HEK293T (cell line): ENCODE data around the gene CDCA4.

ENCODE experiments used
- CTCF ChIA-PET: fragments of 350-600 bp; formaldehyde crosslinking; extraction: SDS; loops from one replicate; lab custom pipeline; 2021; ENCODE audit warnings: antibody characterized with exemption, inconsistent platforms; lab: Yijun Ruan, JAX
- POLR2A ChIA-PET: fragments of 350-600 bp; formaldehyde crosslinking; extraction: SDS; loops from one replicate; lab custom pipeline; 2020; ENCODE audit warnings: antibody characterized with exemption, inconsistent platforms; lab: Yijun Ruan, JAX
- DNase-seq: peaks from one replicate; pipeline ENCODE4 v3.0.0; 2012; ENCODE audit warnings: mixed read lengths; ENCODE audit errors: extremely low spot score
- ARNT ChIP-seq: fragments of 450-650 bp; IDR thresholded peaks from 2 replicates; pipeline ENCODE4 v1.6.1; 2017; ENCODE audit warnings: mild to moderate bottlenecking
- BHLHE40 ChIP-seq: fragments of 450-650 bp; IDR thresholded peaks from 2 replicates; pipeline ENCODE4 v1.6.1; 2016; ENCODE audit warnings: mild to moderate bottlenecking, moderate library complexity, borderline replicate concordance
- CTBP1 ChIP-seq: fragments of 450-650 bp; IDR thresholded peaks from 2 replicates; pipeline ENCODE4 v1.6.1; 2016; ENCODE audit warnings: borderline replicate concordance
- ELF4 ChIP-seq: fragments of 450-650 bp; IDR thresholded peaks from 2 replicates; pipeline ENCODE4 v1.6.1; 2017; ENCODE audit warnings: antibody characterized with exemption
- FOXA1 ChIP-seq: fragments of 450-650 bp; IDR thresholded peaks from 2 replicates; pipeline ENCODE4 v1.6.1; 2016; ENCODE audit warnings: mild to moderate bottlenecking
- FOXK2 ChIP-seq: fragments of 450-650 bp; IDR thresholded peaks from 2 replicates; pipeline ENCODE4 v1.6.1; 2016; ENCODE audit warnings: mild to moderate bottlenecking
- FOXM1 ChIP-seq: fragments of 450-650 bp; IDR thresholded peaks from 2 replicates; pipeline ENCODE4 v1.6.1; 2017; ENCODE audit warnings: mild to moderate bottlenecking, borderline replicate concordance
- HDGF ChIP-seq: fragments of 450-650 bp; IDR thresholded peaks from 2 replicates; pipeline ENCODE4 v1.6.1; 2017; ENCODE audit warnings: antibody characterized with exemption, borderline replicate concordance
- L3MBTL2 ChIP-seq: fragments of 450-650 bp; conservative IDR thresholded peaks from 2 replicates; pipeline ENCODE4 v1.6.1; 2016; ENCODE audit warnings: mild to moderate bottlenecking
- LEF1 ChIP-seq: fragments of 450-650 bp; IDR thresholded peaks from 2 replicates; pipeline ENCODE4 v1.6.1; 2017; ENCODE audit warnings: mild to moderate bottlenecking, borderline replicate concordance
- NFRKB ChIP-seq: fragments of 450-650 bp; IDR thresholded peaks from 2 replicates; pipeline ENCODE4 v1.6.1; 2016; ENCODE audit warnings: mild to moderate bottlenecking, moderate library complexity
- SP1 ChIP-seq: fragments of 450-650 bp; IDR thresholded peaks from 2 replicates; pipeline ENCODE4 v1.6.1; 2017
- SUZ12 ChIP-seq: fragments of 450-650 bp; IDR thresholded peaks from 2 replicates; pipeline ENCODE4 v1.6.1; 2016; ENCODE audit warnings: mild to moderate bottlenecking
- TARDBP ChIP-seq: fragments of 450-650 bp; IDR thresholded peaks from 2 replicates; pipeline ENCODE4 v1.6.1; 2016
- ZNF384 ChIP-seq: fragments of 450-650 bp; IDR thresholded peaks from 2 replicates; pipeline ENCODE4 v1.6.1; 2016
- TF ChIP-seq, protein P1 (sequence below): fragments of 450-650 bp; IDR thresholded peaks from 2 replicates; pipeline ENCODE4 v1.6.1; 2016

Gene CDCA4

GRCh38 chr14:105026033-105026785 is 5.3 kb upstream of the CDCA4 start:
- CTCF ChIA-PET, result no interaction called here
- POLR2A ChIA-PET, result interaction anchor here (1.0 to 1.9 kb wide), 2 partner anchors 10 to 41 kb away, joined by 3 to 4 read pairs; partner anchors contain the start of gene CLBA1
- DNase-seq, result no peak
- TF ChIP-seq HDGF (no peak), TARDBP (no peak), ELF4 (no peak), FOXK2 (no peak), L3MBTL2 (no peak)

GRCh38 chr14:105025429-105025828 is 4.5 kb upstream of the CDCA4 start:
- TF ChIP-seq, protein P1, sequence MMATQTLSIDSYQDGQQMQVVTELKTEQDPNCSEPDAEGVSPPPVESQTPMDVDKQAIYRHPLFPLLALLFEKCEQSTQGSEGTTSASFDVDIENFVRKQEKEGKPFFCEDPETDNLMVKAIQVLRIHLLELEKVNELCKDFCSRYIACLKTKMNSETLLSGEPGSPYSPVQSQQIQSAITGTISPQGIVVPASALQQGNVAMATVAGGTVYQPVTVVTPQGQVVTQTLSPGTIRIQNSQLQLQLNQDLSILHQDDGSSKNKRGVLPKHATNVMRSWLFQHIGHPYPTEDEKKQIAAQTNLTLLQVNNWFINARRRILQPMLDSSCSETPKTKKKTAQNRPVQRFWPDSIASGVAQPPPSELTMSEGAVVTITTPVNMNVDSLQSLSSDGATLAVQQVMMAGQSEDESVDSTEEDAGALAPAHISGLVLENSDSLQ, result no peak
- TF ChIP-seq FOXM1 (no peak), HDGF (no peak), NFRKB (no peak), FOXA1 (no peak), LEF1 (no peak), ZNF384 (no peak), L3MBTL2 (no peak), ARNT (no peak), SUZ12 (no peak), FOXK2 (no peak), ELF4 (no peak), BHLHE40 (no peak), TARDBP (no peak), SP1 (no peak), CTBP1 (no peak)
- ChIA-PET CTCF (interaction anchor here (1.0 kb wide), 1 partner anchor 13 kb away, joined by 3 read pairs; no protein-coding TSS in a partner anchor), POLR2A (no interaction called here)
- no peak for DNase-seq

DNA sequence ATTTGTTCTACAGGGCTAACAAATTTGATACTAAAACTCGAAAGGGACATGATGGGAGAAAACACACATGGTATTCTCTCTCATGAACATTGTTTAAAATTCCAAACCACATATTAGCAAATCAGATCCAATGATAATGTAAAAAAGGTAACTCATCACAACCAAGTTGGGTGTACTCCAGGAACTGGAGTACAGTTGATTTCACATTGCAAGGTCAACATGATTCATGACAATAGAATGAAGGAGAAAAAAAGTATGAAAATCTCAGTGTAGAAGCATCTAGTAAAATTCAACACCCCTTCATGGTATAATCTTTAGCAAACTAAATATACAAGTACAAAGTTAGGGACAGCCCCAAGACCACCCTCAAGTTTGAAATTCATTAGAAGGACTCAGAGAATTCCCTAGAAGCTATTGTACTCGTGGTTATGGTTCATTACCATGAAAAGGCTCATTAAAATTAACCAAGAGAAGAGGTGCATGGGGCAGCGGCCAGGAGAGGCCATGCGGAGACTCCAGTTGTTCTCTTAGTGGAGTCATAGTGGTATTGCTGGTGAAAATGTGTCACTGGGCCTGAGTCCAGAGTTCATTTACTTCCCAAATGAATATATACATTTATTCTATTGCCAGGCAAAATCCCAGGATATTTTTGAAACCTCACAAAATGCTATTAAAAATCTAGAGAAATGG is 3.1 kb upstream of the CDCA4 start:
- no peak for TF ChIP-seq TARDBP
- CTCF ChIA-PET, result no interaction called here
- no peak for DNase-seq
- POLR2A ChIA-PET, result no interaction called here

- POLR2A ChIA-PET, result interaction anchor here (0.9 kb wide), 1 partner anchor 39 kb away, joined by 3 read pairs; no protein-coding TSS in a partner anchor
- no peak for DNase-seq
- CTCF ChIA-PET, result no interaction called here
- no peak for TF ChIP-seq SP1
- TF ChIP-seq L3MBTL2, result no peak
- TF ChIP-seq LEF1, result no peak
- TF ChIP-seq HDGF, result no peak
- no peak for TF ChIP-seq SUZ12
- no peak for TF ChIP-seq TARDBP
- TF ChIP-seq NFRKB, result no peak
- no peak for TF ChIP-seq CTBP1
- TF ChIP-seq FOXK2, result no peak
- no peak for TF ChIP-seq ELF4
- TF ChIP-seq ZNF384, result no peak
Observed at GRCh38 chr14:105023144-105023543, 2.3 kb upstream of the CDCA4 start.

DNA sequence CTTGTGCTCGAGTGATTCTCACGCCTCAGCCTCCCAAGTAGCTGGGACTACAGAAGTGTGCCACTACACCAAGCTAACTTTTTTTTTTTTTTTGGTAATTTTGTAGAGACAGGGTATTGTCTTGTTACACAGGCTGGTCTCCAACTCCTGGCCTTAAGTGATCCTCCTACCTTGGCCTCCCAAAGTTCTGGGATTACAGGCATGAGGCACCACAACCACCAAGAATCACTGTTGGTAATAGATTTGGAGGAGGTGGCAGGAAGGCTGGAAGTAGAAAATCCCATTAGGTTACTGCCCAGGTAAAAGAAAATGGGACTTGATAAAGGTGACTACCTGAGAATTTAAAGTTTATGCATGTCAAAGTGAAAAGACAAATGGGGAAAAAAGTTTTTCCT is 1.4 kb upstream of the CDCA4 start:
- CTCF ChIA-PET, result no interaction called here
- no peak for DNase-seq
- POLR2A ChIA-PET, result interaction anchor here (2.6 kb wide), 1 partner anchor 20 kb away, joined by 12 read pairs; no protein-coding TSS in a partner anchor
- TF ChIP-seq L3MBTL2 (no peak), SP1 (no peak), CTBP1 (no peak), LEF1 (no peak)

GRCh38 chr14:105021656-105022275 is 883 bp upstream of the CDCA4 start:
- POLR2A ChIA-PET, result interaction anchor here (0.9 to 2.9 kb wide), 6 partner anchors 12 to 54 kb away, joined by 3 to 57 read pairs (median 11); partner anchors contain the start of gene CLBA1
- CTCF ChIA-PET, result interaction anchor here (0.9 to 1.5 kb wide), 2 partner anchors 15 to 24 kb away, joined by 5 to 11 read pairs; no protein-coding TSS in a partner anchor
- no peak for DNase-seq
- TF ChIP-seq CTBP1, result no peak
- peak; percentile 86 for TF ChIP-seq L3MBTL2

DNA sequence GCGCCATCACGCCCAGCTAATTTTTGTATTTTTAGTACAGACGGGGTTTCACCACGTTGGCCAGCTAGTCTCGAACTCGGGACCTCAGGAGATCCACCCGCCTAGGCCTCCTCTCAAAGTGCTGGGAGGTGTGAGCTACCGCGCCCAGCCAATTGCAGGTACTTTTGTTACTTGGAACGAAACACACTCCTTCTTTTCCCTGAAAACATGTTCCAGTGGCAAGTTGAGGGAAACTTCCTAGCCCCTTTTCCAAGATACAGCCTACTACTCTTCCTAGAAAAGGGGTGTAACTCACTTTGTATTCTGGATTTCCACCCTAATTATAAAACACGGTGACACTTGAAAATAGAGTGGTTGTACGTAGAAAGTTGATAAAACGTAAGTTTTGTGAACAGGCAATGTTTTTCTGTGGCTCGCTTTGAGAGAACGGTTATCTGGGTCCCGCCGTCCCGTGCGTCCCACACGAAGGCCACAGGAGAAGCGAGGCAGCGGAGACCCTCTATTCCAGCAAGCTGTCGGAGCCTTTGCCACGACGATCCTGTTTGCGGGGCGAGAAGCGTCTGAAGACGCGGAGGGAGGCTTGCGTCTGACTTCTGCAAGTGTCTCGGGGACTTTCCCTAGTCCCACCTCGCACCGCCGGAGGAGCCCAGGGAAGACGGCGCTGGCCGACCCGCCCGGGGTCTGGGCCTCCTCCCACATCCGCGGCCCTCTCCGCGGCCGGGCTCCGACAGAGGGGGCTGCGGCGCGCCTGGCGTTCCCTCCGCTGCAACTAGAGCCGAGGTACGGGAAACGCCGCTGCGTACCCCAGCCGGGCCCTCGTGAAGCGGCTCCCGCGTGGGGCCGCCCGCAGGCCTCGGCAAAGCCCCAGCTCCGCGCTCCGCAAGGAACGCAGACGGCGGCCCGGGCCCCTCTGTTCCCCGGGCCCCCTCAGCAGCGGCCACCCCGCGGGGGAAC is 745 bp downstream of the CDCA4 start:
- peak; percentile 35 for DNase-seq
- ChIA-PET CTCF (interaction anchor here (1.5 kb wide), 1 partner anchor 26 kb away, joined by 11 read pairs; no protein-coding TSS in a partner anchor), POLR2A (interaction anchor here (0.9 to 4.4 kb wide), 12 partner anchors 9 to 66 kb away, joined by 3 to 57 read pairs (median 6); partner anchors contain the start of gene AHNAK2)

More for the DNA sequence above, 745 bp downstream of the CDCA4 start:
- TF ChIP-seq BHLHE40 (no peak), SP1 (no peak), ZNF384 (no peak)
